Right atrium auricular region (tissue), 2 donors: ENCODE data around the gene LRP1-AS. TPM values are rescaled to one million over a fixed set of nuclear protein-coding genes. Genes with fewer than 3 reads are reported as not detected.

ENCODE experiments used
- DNase-seq: peaks from one replicate; pipeline ENCODE4 v3.0.0-alpha.2; 2019; ENCODE audit warnings: low spot score
- H3K27ac ChIP-seq, 2 donors: fragments of 200-600 bp; sonication (generic); 1 replicate in 1 of 2; 2 replicates in 1 of 2; pipeline ENCODE4 v1.5.1; 2016 to 2019
- H3K27me3 ChIP-seq, 2 donors: fragments of 200-600 bp; sonication (generic); one replicate each; pipeline versions ENCODE4 v1.5.1 to v1.6.0; 2017 to 2019
- H3K36me3 ChIP-seq: fragments of 200-600 bp; sonication (generic); one replicate; pipeline ENCODE4 v1.5.1; 2016
- H3K4me1 ChIP-seq, 2 donors: fragments of 200-600 bp; sonication (generic); one replicate each; pipeline versions ENCODE4 v1.5.1 to v1.6.0; 2017 to 2019
- H3K4me3 ChIP-seq, 2 donors: fragments of 200-600 bp; sonication (generic); 1 replicate in 1 of 2; 2 replicates in 1 of 2; pipeline ENCODE4 v1.5.1; 2017 to 2019; ENCODE audit warnings: mild to moderate bottlenecking in 1 of 2, moderate library complexity in 1 of 2
- H3K9me3 ChIP-seq, 2 donors: fragments of 200-600 bp; sonication (generic); one replicate each; pipeline ENCODE4 v1.5.1; 2019
- CTCF ChIP-seq, 2 donors: fragments of 200-600 bp; sonication (generic); IDR thresholded peaks; one replicate each; pipeline ENCODE4 v1.5.1; 2019; ENCODE audit warnings: antibody characterized with exemption in 2 of 2
- total RNA-seq, 2 donors: library from RNA; depleted of rRNA; stranded (reverse); fragments of >200 nt; gene quantifications; one replicate each; pipeline ENCODE4 v1.1.0, GENCODE V29; 2016

The LRP1-AS gene
- total RNA-seq, 2 donors from 2014 or later, result not detected

GRCh38 chr12:57099047-57099714 is 48.2 kb downstream of the LRP1-AS start:
- TF ChIP-seq CTCF (IDR thresholded peaks at IDR 0.05), result no peak
- H3K4me1 ChIP-seq, result peaks cover 0 to 7% of the 10 kb centered on the region in 2 donors
- DNase-seq, result no peak
- no peaks in the 10 kb centered on the region for H3K27me3 ChIP-seq
- H3K9me3 ChIP-seq, result no peaks in the 10 kb centered on the region
- no peak overlapping the region for H3K4me3 ChIP-seq
- no peak overlapping the region for H3K27ac ChIP-seq
- H3K36me3 ChIP-seq, result peaks cover 62% of the 10 kb centered on the region

- Histone ChIP-seq H3K9me3 (no peaks in the 10 kb centered on the region), H3K27ac (no peak overlapping the region), H3K4me1 (peaks cover 0 to 13% of the 10 kb centered on the region in 2 donors), H3K27me3 (no peaks in the 10 kb centered on the region), H3K36me3 (peaks cover 58% of the 10 kb centered on the region), H3K4me3 (no peak overlapping the region)
- DNase-seq, result no peak
- TF ChIP-seq CTCF (IDR thresholded peaks at IDR 0.05), result no peak
Observed at GRCh38 chr12:57098546-57098945, 48.9 kb downstream of the LRP1-AS start.

GRCh38 chr12:57097554-57097835 is 49.9 kb downstream of the LRP1-AS start:
- TF ChIP-seq CTCF (IDR thresholded peaks at IDR 0.05), result no peak
- no peak for DNase-seq
- no peak overlapping the region for H3K27ac ChIP-seq

GRCh38 chr12:57096748-57097553 is 50.5 kb downstream of the LRP1-AS start:
- no peak for TF ChIP-seq CTCF (IDR thresholded peaks at IDR 0.05)
- Histone ChIP-seq H3K27ac (no peak overlapping the region), H3K36me3 (peaks cover 64% of the 10 kb centered on the region), H3K27me3 (no peaks in the 10 kb centered on the region), H3K4me1 (peaks cover 0 to 29% of the 10 kb centered on the region in 2 donors), H3K4me3 (no peak overlapping the region), H3K9me3 (no peaks in the 10 kb centered on the region)
- DNase-seq, result no peak

More at GRCh38 chr12:57097554-57097835, 49.9 kb downstream of the LRP1-AS start:
- H3K9me3 ChIP-seq, result no peaks in the 10 kb centered on the region
- peaks cover 62% of the 10 kb centered on the region for H3K36me3 ChIP-seq
- H3K4me3 ChIP-seq, result no peak overlapping the region
- H3K27me3 ChIP-seq, result no peaks in the 10 kb centered on the region
- peaks cover 0 to 24% of the 10 kb centered on the region in 2 donors for H3K4me1 ChIP-seq

GRCh38 chr12:57096099-57096572 is 51.3 kb downstream of the LRP1-AS start:
- H3K27me3 ChIP-seq, result no peaks in the 10 kb centered on the region
- H3K9me3 ChIP-seq, result no peaks in the 10 kb centered on the region
- no peak for DNase-seq
- no peak for TF ChIP-seq CTCF (IDR thresholded peaks at IDR 0.05)
- peaks cover 70% of the 10 kb centered on the region for H3K36me3 ChIP-seq
- peaks cover 0 to 38% of the 10 kb centered on the region in 2 donors for H3K4me1 ChIP-seq
- H3K4me3 ChIP-seq, result no peak overlapping the region
- no peak overlapping the region for H3K27ac ChIP-seq
